Activated T-cell treated with anti-CD3 and anti-CD28 coated beads for 24 hours (primary cell): ENCODE measurements around the gene SUGCT.

Source experiments
- DNase-seq: peaks from one replicate; pipeline ENCODE4 v3.0.0-alpha.2; 2020; ENCODE audit warnings: low read depth

Gene SUGCT

DNA sequence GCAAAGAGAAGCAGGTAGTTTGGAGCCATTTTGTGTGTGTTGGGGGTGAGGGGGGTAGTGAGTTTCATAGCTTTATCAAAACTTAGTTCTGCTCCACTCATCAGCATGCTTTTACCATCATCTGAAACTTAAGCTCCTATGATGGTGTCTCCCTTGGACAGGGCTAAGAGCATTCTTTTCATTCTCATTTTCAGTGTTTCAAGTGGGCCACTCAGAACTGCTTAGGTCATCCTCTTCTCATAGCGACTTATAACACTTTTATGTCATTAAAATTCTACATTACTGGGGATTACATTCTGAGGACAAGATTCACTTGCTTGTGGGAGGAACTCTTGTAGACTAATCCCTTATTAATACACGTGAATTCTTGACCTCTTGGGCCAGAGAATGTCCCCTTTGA is 649.4 kb downstream of the SUGCT start:
- DNase-seq: no peak

DNA sequence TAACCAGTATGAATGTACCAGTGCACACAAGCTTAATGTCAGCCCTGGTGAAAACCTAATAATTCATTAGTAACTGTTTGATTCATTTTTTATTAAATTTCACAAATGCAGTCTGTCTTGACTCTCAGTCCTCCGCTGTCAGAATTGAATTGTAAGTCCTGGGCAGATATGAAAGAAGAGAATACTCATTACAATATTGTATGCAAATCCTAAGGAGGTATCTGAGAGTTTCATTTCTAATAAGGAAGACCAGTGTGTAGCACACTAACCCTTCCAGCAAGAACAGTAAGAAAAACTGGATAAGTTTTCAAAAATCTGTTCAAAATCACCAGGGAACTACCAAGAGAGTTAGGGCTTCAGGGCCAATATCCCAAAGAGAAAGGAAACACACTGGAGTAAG is 652.1 kb downstream of the SUGCT start:
- DNase-seq: no peak

DNA sequence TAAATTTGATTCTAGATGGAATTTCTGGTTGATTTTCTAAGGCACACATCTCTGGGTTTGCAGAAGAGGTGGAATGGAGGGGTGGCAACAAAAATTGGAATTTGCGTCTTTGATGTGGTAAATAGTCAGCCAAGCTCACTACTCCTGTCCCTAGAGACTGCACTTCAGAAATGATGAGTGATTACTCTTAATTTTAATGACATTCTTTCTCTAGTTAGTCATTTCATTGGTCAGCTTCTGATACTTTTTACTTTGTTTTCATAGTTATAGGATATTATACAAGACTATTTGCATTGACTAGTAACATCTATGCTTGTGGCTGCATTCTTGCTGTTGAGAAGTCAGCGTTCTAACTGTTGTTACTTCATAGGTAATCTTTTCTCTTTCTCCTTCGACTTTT is 658.3 kb downstream of the SUGCT start:
- DNase-seq: no peak

DNA sequence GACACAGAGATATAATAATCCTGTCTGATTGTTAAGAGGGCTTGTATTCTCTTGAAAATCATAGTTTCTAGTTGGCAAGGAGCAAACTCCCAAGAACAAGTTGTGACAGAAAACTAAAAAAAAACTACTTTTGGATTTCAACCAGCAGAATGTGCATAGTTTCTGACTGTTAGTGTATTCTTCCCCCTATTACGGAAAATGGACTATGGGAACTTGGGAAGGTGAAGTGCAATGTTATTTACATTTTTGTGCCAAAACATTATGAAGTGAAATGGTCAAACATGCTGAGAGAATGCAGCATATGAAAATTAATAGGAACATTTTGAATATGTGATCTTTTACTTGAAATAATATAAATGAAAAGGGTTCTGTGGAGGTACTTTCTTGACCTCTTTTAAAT is 660.8 kb downstream of the SUGCT start:
- no peak for DNase-seq

DNA sequence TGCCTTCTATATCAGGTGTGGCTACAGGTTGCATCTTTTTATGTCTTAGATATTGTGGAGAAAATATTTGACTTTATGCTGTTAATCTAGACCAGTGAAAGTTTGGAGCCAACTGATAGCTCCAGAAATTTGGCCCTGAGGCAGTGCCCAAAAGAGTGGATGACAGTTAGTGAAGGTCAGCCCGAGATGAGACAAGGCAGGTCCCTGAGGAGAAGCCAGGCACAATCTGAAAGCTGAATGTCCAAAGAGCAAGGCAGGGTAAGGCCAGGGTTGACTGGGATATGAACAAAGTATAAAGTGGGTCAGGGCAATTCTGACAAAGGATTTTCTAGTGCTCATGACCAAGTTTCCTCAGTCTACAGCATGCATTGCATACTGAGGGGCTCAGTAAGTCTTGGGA is 661.9 kb downstream of the SUGCT start:
- DNase-seq: no peak

DNA sequence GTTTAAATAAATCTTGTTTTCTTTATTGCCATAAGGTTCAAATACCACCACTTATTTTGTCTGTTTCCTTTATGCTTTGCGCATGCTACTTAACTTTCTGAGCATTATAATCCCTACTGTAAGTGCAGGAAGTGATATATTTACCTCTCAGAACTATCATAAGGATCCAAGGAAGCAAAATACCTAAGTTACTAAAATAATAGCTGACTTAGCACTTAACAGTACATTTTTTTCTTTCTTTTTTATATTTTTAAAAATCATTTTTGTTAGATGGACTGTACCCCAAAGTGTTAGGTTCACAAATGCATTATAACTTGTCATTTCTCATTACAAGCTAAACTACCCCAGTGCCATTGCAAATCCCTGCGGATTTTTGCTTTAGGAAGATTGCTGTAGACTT is 663.8 kb downstream of the SUGCT start:
- no peak for DNase-seq

DNA sequence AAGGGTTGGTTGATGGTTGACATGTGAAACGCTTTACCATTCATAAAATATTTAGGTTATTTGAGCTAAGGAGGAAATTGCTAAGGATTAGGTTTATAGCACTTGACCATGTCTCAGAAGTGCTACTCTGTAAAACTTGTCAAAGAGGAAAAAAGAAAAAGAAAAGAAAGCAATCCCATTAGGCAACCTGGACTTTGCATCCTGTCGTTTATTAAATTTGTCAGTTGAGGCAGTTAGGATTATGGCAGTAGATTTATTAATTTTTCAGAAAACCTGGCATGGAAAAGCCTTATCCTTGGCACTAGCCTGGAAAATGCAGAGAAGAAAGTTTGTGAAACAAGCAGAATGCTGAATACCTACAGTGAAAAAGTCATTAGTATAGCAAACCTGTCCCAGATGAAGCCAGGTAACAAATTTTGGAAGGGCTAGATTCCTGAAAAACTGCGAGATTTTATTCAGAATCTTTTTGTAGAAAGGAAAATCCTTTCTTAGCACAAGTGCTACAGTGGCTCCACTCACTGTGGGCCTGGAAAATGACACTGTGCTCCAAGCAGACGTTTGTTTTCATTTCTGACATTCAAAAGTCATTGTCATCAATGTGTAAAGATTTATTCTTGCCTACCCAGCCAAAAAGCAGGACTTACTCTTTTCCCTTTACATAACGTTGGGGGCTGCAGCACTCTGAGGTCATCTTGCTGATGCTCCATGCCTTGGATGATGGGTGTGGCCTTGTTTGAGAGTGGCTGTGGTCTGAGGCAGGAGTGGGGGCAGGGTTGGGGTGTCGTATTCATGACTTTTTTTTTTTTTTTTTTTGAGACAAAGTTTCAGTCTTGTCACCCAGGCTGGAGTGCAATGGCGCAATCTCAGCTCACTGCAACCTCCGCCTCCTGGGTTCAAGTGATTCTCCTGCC is 664.9 kb downstream of the SUGCT start:
- no peak for DNase-seq

DNA sequence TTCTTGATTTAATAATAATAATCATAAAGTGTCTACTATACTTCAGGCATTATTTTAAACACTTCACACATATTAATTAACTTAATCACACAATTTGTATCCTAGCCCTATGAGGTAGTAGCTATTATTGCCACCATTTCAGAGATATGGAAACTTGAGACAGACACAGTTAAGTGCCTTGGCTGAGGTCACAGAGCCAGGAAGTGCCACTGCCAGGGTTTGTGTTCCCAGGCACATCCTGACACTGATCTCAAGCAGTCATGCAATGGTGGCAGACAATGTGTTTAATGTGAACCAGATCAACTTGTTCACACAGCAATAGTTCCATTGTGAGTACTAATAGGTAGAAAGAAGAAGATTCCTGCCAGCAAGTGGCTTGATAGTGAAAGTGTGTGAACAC is 666.0 kb downstream of the SUGCT start:
- DNase-seq: no peak

DNA sequence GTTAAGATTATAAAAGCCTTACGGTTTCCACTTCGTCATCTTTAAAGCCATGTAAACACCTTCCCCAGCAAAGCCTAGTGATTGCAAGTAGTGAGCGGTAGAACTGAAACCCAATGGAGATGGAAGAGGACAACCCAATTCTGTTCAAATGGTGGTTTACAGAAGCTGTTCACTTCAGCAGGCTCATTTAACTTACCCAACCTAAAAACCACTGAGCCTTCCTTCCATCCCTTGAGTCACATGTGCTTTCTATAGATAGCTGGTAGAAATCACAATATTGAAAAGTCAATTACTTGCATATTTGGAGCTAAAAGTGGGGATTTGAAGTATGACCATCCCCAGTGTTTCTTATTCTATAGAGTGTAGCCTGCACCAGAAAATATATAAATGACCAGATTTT is 667.7 kb downstream of the SUGCT start:
- DNase-seq: no peak

DNA sequence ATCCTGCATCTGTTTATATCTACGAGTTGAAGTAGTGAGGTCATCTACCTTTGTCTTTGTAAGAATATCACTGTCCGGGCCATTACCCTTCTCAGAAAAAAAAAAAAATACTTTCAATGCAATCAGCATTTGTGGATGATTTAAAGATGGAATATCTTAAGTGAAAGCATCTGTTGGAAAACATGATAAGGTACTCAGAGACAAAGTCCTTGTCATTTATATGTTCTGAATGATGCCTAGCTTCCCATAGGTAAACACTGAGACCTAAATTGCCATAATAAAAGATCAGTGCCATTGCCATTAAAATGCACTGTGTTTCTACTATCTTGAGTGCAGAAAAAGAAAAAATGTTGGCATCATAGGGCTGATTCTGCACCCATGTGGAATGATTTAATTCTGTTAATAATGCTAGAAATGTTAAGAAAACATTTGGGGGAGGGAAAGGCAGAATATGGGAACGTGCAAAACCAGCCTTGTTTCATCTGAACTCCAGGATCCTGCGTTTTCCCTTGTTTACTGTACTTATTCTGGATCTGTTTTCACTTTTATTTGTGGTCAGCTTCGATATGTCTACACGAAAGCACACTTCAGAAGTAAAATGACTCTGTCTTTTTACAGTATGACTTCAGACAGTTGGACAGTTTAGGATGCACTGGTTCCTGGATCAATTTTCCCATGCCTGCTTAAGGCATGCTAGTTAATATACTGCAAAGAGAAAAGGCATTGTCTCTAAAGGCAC is 669.8 kb downstream of the SUGCT start:
- DNase-seq: no peak

DNA sequence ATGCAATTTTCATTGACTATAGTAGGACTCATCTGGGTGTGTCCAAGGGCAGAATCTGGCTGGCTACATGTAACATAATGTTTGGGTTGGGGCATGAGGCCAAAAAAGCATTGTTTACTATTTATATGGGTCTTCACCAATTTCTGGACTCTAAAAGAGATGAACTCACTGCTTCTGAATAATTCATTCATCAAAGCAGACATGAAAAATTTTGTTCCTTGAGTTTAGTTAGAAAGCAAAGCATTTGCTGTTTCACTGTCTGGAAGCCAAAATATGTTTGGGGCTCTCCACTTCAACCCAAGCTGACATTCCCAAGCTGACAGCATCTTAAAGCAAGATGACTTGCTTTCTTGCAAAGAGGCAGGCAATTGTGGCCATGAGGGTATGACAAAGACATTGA is 670.6 kb downstream of the SUGCT start:
- DNase-seq: no peak

DNA sequence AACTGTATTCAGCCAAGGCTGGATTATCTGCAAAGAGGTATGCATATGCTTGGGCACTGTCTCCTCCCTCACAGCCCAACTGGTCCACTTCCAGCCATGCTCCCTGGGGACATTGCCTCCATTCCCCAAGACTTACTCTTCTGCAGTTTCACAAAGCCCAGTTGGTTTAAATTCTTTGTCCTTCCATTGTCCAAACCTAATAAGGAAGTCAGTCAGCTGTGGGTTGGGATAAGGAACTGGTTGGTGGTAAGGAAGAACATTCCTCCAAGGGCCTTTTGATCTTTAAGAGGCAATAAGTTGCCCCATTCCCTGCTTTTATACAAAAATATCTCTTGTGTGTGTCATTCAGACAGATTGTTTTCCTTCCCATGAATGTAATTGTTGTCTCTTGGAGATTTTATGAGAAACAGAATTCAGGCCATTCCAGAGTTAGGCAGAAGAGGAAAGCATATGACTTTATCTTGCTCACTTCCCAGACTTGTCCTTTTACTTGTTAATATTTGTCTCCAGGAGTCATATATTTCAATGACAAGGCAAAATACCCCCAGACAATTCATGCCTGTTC is 673.7 kb downstream of the SUGCT start:
- no peak for DNase-seq

DNA sequence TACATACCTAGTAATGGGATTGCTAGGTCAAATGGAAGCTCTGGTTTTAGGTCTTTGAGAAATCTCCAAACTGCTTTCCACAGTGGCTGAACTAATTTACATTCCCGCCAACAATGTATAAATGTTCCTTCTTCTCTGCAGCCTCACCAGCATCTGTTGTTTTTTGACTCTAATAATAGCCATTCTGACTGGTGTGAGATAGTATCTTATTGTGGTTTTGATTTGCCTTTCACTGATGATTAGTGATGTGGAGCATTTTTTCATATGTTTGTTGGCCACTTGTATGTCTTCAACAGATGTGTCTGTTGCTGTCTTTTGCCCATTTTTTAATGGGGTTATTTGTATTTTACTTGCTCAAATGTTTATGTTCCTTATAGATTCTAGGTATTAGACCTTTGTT is 675.5 kb downstream of the SUGCT start:
- no peak for DNase-seq

DNA sequence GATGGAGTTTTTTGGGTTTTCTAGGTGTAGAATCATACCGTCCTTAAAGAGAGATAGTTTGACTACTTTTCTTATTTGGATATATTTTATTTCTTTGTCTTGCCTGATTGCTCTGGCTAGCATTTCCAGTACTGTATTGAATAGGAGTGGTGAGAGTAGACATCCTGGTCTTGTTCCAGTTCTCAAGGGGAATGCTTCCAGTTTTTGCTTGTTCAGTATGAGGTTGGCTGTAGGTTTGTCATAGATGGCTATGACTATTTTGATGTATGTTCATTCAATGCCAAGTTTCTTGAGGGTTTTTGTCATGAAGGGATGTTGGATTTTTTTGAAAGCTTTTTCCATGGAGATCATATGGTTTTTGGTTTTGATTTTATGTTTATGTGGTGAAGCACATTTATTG is 676.9 kb downstream of the SUGCT start:
- DNase-seq: no peak

DNA sequence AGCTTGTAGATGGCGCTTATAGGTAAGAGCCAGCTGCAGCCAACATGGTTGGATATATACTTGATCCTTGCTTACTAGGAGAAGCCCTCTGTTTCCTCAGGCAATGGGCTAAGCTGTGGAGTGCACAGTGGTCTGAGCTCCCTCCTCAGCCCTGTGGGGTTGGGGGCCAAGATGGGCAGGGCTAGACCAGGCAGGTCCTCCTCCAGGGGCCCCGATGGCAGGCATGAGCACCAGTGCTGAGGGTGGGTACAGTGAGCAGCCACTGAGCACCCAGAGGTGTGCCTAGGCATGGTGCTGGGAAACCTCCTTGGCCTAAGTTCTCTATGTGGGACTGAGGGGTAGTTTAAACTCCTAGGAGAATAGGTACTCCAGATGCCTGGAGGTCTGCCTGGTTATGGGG is 680.2 kb downstream of the SUGCT start:
- no peak for DNase-seq

DNA sequence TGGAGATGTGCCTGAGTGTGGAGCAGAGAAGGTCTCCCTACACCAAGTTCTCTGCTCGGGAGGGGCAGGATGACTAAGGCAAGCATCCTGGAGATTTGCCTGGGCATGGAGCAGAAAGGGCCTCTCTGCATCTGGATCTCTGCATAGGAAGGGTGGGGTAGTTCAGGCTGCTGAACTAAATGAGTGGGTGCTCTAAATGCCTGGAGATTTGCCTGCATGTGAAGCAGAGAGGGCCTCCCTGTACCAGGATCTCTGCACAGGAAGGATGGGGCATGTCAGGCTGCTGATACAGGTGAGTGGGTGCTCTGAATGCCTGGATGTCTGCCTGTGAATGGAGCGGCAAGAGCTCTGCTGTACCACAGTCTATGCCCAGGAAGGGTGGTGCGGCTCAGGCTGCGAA is 680.7 kb downstream of the SUGCT start:
- DNase-seq: no peak

DNA sequence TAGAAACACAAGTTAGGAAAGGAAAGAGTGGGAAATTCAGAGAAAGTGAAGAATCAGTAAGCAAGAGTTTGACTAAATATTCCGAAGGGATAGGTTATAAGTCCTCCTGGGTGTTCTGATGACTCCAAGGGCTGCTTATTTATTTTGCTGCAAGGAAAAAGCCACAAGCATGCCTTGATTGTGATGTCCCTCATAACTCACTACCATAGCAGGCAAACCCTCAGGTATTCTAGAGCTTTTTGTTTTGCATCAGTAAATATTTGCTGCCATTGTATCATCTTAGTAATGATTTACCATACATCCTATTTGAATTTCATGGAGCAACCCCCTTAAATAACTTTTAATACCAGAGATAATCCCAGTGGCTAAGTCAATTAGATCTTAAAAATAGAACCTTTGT is 688.1 kb downstream of the SUGCT start:
- no peak for DNase-seq

DNA sequence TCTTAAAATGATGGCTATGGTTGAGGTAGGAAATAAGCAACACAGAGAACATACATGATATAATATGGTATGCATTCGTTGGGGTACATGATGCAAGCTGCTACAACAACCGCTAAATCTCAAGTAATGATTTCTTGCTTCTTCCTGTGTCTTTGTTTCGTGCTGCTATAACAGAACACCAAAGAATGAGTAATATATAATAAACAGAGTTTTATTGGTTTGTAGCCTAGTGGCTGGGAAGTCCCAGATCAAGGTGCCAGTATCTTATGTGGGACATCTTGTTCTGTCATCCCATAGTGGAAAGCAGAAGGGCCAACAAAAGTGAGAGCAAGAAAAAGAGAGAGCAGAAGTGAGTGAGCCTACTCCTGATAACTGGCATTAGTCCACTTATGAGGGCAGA is 689.7 kb downstream of the SUGCT start:
- no peak for DNase-seq

DNA sequence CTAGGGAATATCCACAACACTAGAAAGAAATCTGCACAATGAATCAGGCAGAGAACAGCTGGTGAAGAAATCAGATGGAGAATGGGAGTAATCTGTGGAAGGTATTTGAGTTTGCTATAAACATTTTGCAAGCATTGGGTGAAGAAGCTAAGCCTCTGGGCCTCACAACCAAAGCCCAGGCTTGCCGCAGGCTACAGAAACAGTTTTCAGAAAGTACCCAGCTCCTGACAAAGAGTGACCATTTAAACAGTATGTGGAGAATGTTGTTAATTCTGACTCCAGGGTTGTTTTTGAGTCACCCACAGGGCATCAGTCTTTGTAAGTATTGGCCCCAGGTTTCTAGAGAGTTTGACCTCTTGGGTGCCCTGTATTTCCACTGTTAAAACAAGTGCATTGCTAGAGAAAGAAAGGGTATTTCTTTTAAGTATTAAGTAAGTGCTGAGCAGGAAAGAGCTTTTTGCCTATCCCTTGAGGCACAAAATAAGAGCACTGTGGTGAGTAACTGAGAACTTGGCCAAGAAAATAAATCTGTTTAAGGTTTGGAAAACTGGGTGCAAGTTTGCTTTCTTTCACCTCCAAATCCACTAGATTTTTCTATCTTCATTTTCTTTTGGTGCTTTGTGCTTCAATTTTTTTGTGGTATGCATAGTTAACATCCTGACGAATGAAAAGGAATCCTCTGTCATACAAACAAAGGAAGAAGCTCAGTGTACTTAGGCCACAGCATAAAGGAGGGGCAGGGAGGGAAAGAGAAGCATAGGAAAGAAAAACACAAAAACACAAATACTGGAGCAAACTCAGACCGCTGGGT is 691.8 kb downstream of the SUGCT start:
- DNase-seq: no peak

DNA sequence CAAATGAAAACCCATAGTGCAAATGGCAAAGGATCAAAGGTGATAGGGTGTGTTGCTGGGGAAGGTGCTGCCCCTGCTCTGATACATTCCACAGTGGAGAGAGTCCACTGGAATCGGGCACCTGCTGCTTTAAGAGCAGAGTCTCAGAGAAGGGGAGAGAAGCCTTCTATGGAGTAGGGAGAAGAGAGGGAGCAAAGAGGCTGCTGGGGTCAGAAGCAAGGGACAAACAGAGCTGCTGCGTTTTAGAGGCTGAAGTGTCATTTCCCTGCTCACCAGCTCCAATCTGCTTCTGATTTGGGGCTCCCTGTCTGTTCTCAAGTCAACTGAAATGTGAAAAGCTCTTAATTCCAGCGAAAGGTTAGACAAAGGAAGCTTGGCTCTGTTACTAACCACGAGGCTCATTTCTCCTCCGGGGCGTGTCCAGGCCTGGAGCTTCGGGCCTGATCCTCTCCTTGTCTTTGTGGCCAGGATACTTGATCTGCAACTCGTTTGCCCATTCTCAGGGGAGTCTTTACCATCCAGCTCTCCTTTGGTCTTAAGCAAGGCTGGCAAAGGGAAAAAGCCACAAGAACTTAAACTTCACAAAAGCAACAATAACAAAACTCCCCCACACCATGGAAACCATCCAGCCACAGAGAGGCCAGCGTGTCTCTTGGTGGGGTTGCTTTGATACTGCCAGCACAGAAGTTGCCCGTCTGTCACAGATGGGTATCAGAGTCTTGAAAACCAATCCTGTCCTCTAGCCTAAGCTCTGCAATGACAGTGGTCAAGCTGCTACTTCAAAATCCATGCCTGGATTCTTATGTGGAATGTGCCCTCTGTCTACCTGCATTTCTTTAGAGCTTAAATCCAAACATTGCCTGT is 692.6 kb downstream of the SUGCT start:
- DNase-seq: no peak
